ENCODE measurements around the gene TUFT1. TPM values are rescaled to one million over a fixed set of nuclear protein-coding genes. Genes with fewer than 3 reads are reported as not detected.

Gene TUFT1
- total and polyA plus RNA-seq, 9 of the 15 experiments (the other 6 are each of a cell fraction or from before 2014, with no cell fraction given): 0.54 to 2.0 (median 1.7) TPM

DNA sequence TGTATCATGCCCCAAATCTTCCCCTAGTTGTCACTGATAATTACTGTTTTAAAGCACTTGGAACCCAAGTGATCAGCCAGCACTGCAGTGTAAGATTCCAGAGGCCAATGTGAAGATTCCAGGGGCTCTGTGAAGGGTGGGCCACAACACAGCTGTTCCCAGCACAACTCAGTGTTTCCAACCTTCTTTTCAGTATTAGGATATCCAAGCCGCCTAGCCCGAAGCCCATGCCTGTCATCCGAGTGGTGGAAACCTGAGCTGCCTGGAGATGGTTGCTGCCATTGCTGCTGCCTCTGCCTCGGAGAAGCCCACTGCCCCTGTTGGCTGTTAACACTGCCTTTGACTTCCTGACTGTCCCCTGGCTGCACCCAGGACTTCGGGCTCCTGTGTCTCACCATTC is 41.3 kb downstream of the TUFT1 start:
- BruUV-seq (replicated peaks): no TSS peak
- WGBS (ENCODE audit: insufficient coverage, low coverage, missing lambda C conversion rate): 53% methylated on average over 5 of the region's 5 CpGs
- ATAC-seq (no peak), DNase-seq (ENCODE audit: extremely low read depth in 1 of 4, low spot score in 3 of 4) (no peak), FAIRE-seq (no peak)
- no peak overlapping the region for H3K27ac ChIP-seq (ENCODE audit: extremely low read depth, low read depth, low read length)
- no peaks in the 10 kb centered on the region for H3K36me3 ChIP-seq (ENCODE audit: control insufficient read depth, insufficient read depth, low read length)
- ChIA-PET POLR2A (interaction anchor here (0.7 to 1.6 kb wide), 5 partner anchors 8 to 109 kb away, joined by 3 to 8 read pairs (median 5); no protein-coding TSS in a partner anchor), CTCF (ENCODE audit: low intra/inter-chr PET ratio) (no interaction called here)
- H3K79me2 ChIP-seq (ENCODE audit: control insufficient read depth, insufficient read depth, low read length): no peaks in the 10 kb centered on the region
- no peaks in the 10 kb centered on the region for H3K9me1 ChIP-seq (ENCODE audit: control insufficient read depth, insufficient read depth, low read length)
- intact Hi-C loops (cut with micrococcal nuclease): no loop called here
- no peak overlapping the region for H3K4me3 ChIP-seq
- H4K20me1 ChIP-seq (replicated peaks; ENCODE audit: control insufficient read depth, insufficient read depth, low read length): no peaks in the 10 kb centered on the region
- H3K4me2 ChIP-seq (ENCODE audit: insufficient read depth, low read length): no peak overlapping the region
- no peaks in the 10 kb centered on the region for H3K9me3 ChIP-seq (replicated peaks; ENCODE audit: control insufficient read depth, insufficient read depth, low read depth, low read length)
- no peaks in the 10 kb centered on the region for H3K27me3 ChIP-seq (ENCODE audit: control insufficient read depth in 2 of 2, insufficient read depth in 2 of 2, low read length in 2 of 2)
- in situ Hi-C loops (cut with MboI): no loop called here
- H3K4me1 ChIP-seq (replicated peaks in 1 of 2; ENCODE audit: control insufficient read depth in 2 of 2, insufficient read depth in 2 of 2, low read length in 2 of 2): peaks cover 3 to 25% of the 10 kb centered on the region in 2 experiments; a peak in 3 of 5 replicates
- H3K9ac ChIP-seq (ENCODE audit: insufficient read depth in 1 of 2, low read depth in 2 of 2, low read length in 2 of 2): peak overlapping the region in 1 of 2 experiments; percentile 70; a peak in 2 of 4 replicates
- H2AFZ ChIP-seq (ENCODE audit: low read depth, low read length): no peak overlapping the region
- TF ChIP-seq GABPB1 (CRISPR knock-in tag; IDR thresholded peaks at IDR 0.05): no peak
- TF ChIP-seq, protein P1, sequence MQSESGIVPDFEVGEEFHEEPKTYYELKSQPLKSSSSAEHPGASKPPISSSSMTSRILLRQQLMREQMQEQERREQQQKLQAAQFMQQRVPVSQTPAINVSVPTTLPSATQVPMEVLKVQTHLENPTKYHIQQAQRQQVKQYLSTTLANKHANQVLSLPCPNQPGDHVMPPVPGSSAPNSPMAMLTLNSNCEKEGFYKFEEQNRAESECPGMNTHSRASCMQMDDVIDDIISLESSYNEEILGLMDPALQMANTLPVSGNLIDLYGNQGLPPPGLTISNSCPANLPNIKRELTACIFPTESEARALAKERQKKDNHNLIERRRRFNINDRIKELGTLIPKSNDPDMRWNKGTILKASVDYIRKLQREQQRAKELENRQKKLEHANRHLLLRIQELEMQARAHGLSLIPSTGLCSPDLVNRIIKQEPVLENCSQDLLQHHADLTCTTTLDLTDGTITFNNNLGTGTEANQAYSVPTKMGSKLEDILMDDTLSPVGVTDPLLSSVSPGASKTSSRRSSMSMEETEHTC (IDR thresholded peaks at IDR 0.05): no peak
- TF ChIP-seq, protein P2, sequence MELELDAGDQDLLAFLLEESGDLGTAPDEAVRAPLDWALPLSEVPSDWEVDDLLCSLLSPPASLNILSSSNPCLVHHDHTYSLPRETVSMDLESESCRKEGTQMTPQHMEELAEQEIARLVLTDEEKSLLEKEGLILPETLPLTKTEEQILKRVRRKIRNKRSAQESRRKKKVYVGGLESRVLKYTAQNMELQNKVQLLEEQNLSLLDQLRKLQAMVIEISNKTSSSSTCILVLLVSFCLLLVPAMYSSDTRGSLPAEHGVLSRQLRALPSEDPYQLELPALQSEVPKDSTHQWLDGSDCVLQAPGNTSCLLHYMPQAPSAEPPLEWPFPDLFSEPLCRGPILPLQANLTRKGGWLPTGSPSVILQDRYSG (tag; conservative IDR thresholded peaks at IDR 0.05; ENCODE audit: low read depth): no peak
- TF ChIP-seq ZKSCAN8 (CRISPR knock-in tag; IDR thresholded peaks at IDR 0.05): no peak
- TF ChIP-seq MXI1 (IDR thresholded peaks at IDR 0.05; ENCODE audit: low read depth, low read length): no peak
- TF ChIP-seq WHSC1 (IDR thresholded peaks at IDR 0.05; ENCODE audit: low read length): no peak
- no peak for TF ChIP-seq NCOA4 (IDR thresholded peaks at IDR 0.05; ENCODE audit: partially characterized antibody)
- TF ChIP-seq CBX5 (IDR thresholded peaks at IDR 0.05; ENCODE audit: borderline replicate concordance, low read depth): no peak
- TF ChIP-seq ZFP1 (CRISPR knock-in tag; IDR thresholded peaks at IDR 0.05): no peak
- TF ChIP-seq ZNF217 (CRISPR knock-in tag; IDR thresholded peaks at IDR 0.05): no peak
- TF ChIP-seq STAG1 (CRISPR knock-in tag; IDR thresholded peaks at IDR 0.05; ENCODE audit: borderline replicate concordance): no peak
- TF ChIP-seq, protein P3, sequence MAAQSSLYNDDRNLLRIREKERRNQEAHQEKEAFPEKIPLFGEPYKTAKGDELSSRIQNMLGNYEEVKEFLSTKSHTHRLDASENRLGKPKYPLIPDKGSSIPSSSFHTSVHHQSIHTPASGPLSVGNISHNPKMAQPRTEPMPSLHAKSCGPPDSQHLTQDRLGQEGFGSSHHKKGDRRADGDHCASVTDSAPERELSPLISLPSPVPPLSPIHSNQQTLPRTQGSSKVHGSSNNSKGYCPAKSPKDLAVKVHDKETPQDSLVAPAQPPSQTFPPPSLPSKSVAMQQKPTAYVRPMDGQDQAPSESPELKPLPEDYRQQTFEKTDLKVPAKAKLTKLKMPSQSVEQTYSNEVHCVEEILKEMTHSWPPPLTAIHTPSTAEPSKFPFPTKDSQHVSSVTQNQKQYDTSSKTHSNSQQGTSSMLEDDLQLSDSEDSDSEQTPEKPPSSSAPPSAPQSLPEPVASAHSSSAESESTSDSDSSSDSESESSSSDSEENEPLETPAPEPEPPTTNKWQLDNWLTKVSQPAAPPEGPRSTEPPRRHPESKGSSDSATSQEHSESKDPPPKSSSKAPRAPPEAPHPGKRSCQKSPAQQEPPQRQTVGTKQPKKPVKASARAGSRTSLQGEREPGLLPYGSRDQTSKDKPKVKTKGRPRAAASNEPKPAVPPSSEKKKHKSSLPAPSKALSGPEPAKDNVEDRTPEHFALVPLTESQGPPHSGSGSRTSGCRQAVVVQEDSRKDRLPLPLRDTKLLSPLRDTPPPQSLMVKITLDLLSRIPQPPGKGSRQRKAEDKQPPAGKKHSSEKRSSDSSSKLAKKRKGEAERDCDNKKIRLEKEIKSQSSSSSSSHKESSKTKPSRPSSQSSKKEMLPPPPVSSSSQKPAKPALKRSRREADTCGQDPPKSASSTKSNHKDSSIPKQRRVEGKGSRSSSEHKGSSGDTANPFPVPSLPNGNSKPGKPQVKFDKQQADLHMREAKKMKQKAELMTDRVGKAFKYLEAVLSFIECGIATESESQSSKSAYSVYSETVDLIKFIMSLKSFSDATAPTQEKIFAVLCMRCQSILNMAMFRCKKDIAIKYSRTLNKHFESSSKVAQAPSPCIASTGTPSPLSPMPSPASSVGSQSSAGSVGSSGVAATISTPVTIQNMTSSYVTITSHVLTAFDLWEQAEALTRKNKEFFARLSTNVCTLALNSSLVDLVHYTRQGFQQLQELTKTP (IDR thresholded peaks at IDR 0.05; ENCODE audit: low read depth in 1 of 2, partially characterized antibody in 2 of 2): no peak
- no peak for TF ChIP-seq ZNF124 (CRISPR knock-in tag; IDR thresholded peaks at IDR 0.05)
- no peak for TF ChIP-seq CBFA2T2 (conservative IDR thresholded peaks at IDR 0.05)
- TF ChIP-seq LEF1 (IDR thresholded peaks at IDR 0.05): no peak

Data from K562 (cell line).